ENCODE measurements around the gene ANKS1B.

DNA sequence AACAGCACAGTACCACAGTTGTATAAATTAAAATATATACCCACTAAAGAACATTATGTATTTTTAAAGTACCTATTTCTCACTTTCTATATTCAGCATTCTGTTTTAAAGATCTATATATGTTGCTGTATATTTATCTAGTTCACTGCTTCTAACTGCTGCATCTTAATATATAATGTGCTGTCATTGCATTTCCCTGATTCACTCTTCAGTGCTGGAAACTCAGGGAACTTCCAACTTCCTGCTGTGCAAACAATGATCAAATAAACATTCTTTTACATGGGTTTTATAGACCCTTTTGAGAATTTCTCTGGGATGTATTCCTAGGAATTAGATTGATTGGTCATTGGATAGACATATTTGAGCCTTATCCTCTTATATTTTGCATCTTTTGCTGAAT is 960.5 kb downstream of the ANKS1B start:
- TF ChIP-seq NR2C2 (IDR thresholded peaks at IDR 0.05; ENCODE audit: borderline replicate concordance, control insufficient read depth, insufficient read length, low read depth), result no peak
- TF ChIP-seq, protein P1, sequence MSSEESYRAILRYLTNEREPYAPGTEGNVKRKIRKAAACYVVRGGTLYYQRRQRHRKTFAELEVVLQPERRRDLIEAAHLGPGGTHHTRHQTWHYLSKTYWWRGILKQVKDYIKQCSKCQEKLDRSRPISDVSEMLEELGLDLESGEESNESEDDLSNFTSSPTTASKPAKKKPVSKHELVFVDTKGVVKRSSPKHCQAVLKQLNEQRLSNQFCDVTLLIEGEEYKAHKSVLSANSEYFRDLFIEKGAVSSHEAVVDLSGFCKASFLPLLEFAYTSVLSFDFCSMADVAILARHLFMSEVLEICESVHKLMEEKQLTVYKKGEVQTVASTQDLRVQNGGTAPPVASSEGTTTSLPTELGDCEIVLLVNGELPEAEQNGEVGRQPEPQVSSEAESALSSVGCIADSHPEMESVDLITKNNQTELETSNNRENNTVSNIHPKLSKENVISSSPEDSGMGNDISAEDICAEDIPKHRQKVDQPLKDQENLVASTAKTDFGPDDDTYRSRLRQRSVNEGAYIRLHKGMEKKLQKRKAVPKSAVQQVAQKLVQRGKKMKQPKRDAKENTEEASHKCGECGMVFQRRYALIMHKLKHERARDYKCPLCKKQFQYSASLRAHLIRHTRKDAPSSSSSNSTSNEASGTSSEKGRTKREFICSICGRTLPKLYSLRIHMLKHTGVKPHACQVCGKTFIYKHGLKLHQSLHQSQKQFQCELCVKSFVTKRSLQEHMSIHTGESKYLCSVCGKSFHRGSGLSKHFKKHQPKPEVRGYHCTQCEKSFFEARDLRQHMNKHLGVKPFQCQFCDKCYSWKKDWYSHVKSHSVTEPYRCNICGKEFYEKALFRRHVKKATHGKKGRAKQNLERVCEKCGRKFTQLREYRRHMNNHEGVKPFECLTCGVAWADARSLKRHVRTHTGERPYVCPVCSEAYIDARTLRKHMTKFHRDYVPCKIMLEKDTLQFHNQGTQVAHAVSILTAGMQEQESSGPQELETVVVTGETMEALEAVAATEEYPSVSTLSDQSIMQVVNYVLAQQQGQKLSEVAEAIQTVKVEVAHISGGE (CRISPR knock-in tag; IDR thresholded peaks at IDR 0.05), result no peak
- TF ChIP-seq TBL1XR1 (IDR thresholded peaks at IDR 0.05; ENCODE audit: low read depth, low read length), result no peak
- TF ChIP-seq, protein P2, sequence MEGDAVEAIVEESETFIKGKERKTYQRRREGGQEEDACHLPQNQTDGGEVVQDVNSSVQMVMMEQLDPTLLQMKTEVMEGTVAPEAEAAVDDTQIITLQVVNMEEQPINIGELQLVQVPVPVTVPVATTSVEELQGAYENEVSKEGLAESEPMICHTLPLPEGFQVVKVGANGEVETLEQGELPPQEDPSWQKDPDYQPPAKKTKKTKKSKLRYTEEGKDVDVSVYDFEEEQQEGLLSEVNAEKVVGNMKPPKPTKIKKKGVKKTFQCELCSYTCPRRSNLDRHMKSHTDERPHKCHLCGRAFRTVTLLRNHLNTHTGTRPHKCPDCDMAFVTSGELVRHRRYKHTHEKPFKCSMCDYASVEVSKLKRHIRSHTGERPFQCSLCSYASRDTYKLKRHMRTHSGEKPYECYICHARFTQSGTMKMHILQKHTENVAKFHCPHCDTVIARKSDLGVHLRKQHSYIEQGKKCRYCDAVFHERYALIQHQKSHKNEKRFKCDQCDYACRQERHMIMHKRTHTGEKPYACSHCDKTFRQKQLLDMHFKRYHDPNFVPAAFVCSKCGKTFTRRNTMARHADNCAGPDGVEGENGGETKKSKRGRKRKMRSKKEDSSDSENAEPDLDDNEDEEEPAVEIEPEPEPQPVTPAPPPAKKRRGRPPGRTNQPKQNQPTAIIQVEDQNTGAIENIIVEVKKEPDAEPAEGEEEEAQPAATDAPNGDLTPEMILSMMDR (IDR thresholded peaks at IDR 0.05 in 2 of 3, conservative IDR thresholded peaks at IDR 0.05 in 1 of 3; ENCODE audit: control insufficient read depth in 2 of 3, extremely low read depth in 1 of 3, insufficient read depth in 1 of 3, low read depth in 3 of 3, low read length in 3 of 3), result no peak
- no peak for TF ChIP-seq ZBED1 (IDR thresholded peaks at IDR 0.05; ENCODE audit: borderline replicate concordance)
- TF ChIP-seq MXI1 (IDR thresholded peaks at IDR 0.05; ENCODE audit: low read depth, low read length), result no peak
- no peak for TF ChIP-seq JUNB (IDR thresholded peaks at IDR 0.05)
- TF ChIP-seq NFYA (IDR thresholded peaks at IDR 0.05; ENCODE audit: borderline replicate concordance, low read depth, low read length), result no peak
- TF ChIP-seq SMC3 (IDR thresholded peaks at IDR 0.05; ENCODE audit: borderline replicate concordance, low read length), result no peak
- TF ChIP-seq SP1 (IDR thresholded peaks at IDR 0.05; ENCODE audit: low read depth, low read length), result no peak
- no peak for TF ChIP-seq CREM (IDR thresholded peaks at IDR 0.05; ENCODE audit: low read depth)
- no peak for TF ChIP-seq KDM1A (IDR thresholded peaks at IDR 0.05; ENCODE audit: borderline replicate concordance)
